ENCODE data around the gene ADRA2A.

Gene ADRA2A

DNA sequence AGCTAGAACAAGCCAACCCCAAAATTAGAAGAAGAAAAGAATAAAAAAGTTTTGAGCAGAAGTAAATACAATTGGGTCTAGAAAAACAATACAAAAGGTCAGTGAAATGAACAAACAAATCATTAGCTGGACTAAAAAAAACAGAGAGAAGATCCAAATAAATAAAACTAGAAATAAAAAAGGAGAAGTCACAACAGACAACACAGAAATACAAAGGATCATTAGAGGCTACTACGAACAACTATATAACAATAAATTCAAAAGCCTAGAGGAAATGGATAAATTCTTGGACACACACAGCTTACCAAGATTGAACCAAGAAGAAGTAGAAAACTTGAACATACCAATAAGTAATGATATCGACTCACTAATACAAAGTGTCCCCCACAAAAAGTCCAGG is 13.4 kb upstream of the ADRA2A start:
- DNase-seq (ENCODE audit: low read depth, low spot score) = no peak
- Histone ChIP-seq H3K4me3 (ENCODE audit: insufficient read length, low read depth) (no peak overlapping the region), H3K4me1 (ENCODE audit: insufficient read depth, insufficient read length) (no peaks in the 10 kb centered on the region), H3K36me3 (ENCODE audit: insufficient read depth, insufficient read length, low read length) (no peaks in the 10 kb centered on the region), H3K9ac (ENCODE audit: insufficient read length, low read depth) (no peak overlapping the region), H3K27me3 (ENCODE audit: insufficient read depth, insufficient read length) (no peaks in the 10 kb centered on the region), H3K9me3 (ENCODE audit: insufficient read depth, low read length) (no peaks in the 10 kb centered on the region)
- TF ChIP-seq ZNF274 (IDR thresholded peaks at IDR 0.05; ENCODE audit: low read depth, low read length) = no peak

DNA sequence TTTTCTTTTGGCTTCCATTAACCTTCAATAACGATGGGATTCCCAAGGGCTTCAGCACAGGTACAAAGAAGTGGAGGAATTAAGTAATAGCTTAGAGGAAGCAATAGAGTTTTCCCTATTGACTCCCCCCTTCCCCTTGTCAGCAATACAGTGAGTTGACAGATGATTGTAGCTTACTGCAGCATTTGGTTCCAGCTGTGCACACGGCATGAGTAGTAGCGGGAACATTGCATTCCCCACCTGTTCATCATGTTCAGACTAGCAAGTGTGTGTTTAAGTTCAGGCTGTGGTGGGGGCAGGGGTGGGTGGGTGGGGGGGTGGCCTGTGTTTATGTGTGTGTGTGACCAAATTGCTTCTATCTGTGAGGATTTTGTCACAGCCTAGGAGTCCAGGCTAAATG is 4.6 kb upstream of the ADRA2A start:
- H3K4me1 ChIP-seq (ENCODE audit: insufficient read depth, insufficient read length) = no peaks in the 10 kb centered on the region
- H3K9ac ChIP-seq (ENCODE audit: insufficient read length, low read depth) = no peak overlapping the region
- no peak for DNase-seq (ENCODE audit: low read depth, low spot score)
- no peaks in the 10 kb centered on the region for H3K9me3 ChIP-seq (ENCODE audit: insufficient read depth, low read length)
- no peak overlapping the region for H3K4me3 ChIP-seq (ENCODE audit: insufficient read length, low read depth)
- no peak for TF ChIP-seq SUZ12 (IDR thresholded peaks at IDR 0.05; ENCODE audit: extremely low read depth, insufficient read depth, insufficient read length)
- TF ChIP-seq YY1 (IDR thresholded peaks at IDR 0.05; ENCODE audit: insufficient read depth, insufficient read length) = no peak
- TF ChIP-seq ZNF274 (IDR thresholded peaks at IDR 0.05; ENCODE audit: low read depth, low read length) = no peak
- no peaks in the 10 kb centered on the region for H3K36me3 ChIP-seq (ENCODE audit: insufficient read depth, insufficient read length, low read length)
- H3K27me3 ChIP-seq (ENCODE audit: insufficient read depth, insufficient read length) = peaks cover 5% of the 10 kb centered on the region

DNA sequence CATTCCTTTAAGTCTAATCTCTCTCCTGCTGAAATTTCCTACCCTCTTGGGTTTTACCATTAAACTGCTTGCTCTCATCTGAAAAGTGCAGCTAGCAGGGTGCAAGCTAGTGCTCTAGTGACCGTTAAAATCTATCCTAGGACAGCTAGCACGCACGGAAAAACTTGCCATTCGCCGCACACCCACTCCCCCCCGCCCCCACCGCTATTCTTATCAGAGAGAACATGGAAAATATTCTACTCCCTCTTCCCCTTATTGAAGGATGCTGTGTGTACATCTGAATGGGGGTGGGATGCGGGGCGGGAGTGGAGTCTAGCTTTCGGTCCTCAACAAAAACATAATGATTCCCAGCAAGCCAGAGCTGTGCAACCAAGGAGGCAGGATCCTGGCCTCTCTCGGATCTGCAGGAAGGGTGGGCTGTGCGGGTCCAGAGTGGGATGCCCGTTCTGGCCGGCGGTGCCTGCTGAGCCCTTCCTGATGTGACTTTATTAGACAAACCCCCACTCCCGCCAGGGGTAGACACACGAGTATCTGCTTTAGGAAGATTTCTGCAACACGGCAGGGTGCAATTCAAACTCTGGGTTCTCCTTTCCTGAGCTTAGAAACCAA is 1.1 kb upstream of the ADRA2A start:
- Histone ChIP-seq H3K9ac (ENCODE audit: insufficient read length, low read depth) (no peak overlapping the region), H3K4me1 (ENCODE audit: insufficient read depth, insufficient read length) (peaks cover 2% of the 10 kb centered on the region), H3K27me3 (ENCODE audit: insufficient read depth, insufficient read length) (peaks cover 15% of the 10 kb centered on the region), H3K4me3 (ENCODE audit: insufficient read length, low read depth) (no peak overlapping the region), H3K36me3 (ENCODE audit: insufficient read depth, insufficient read length, low read length) (no peaks in the 10 kb centered on the region), H3K9me3 (ENCODE audit: insufficient read depth, low read length) (peaks cover 5% of the 10 kb centered on the region; the same call in 1 of the 2 replicates)
- no peak for DNase-seq (ENCODE audit: low read depth, low spot score)
- TF ChIP-seq ZNF274 (IDR thresholded peaks at IDR 0.05; ENCODE audit: low read depth, low read length) (no peak), YY1 (IDR thresholded peaks at IDR 0.05; ENCODE audit: insufficient read depth, insufficient read length) (no peak), SUZ12 (IDR thresholded peaks at IDR 0.05; ENCODE audit: extremely low read depth, insufficient read depth, insufficient read length) (no peak)

DNA sequence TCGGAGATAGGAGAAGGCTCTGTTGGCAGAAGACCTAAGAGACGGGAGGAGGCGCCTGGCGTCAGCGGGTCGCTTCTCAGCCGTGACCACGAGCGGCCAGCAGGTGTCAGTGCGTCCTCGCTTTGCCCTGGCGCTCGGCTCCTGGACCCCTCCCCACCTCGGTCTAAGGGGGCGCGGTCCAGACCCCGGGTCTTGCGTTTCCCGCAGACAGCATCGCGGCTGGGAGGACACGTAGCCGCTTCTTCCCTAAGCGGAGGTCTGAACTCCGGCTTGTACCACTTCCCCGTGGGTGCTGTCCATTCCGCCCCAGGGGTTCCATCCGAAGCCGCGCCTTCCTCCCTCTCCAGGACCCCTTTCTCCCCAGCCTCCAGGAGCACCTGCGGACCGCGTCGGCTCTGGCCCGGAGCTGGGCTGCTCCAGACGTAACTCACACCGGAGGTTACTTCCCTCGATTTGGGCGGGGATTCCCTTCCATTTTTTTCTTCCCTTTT is 593 bp upstream of the ADRA2A start:
- peak overlapping the region; percentile 74 for H3K4me3 ChIP-seq (ENCODE audit: insufficient read length, low read depth)
- peak; percentile 76 for DNase-seq (ENCODE audit: low read depth, low spot score)
- TF ChIP-seq YY1 (IDR thresholded peaks at IDR 0.05; ENCODE audit: insufficient read depth, insufficient read length) = no peak
- no peak for TF ChIP-seq SUZ12 (IDR thresholded peaks at IDR 0.05; ENCODE audit: extremely low read depth, insufficient read depth, insufficient read length)
- TF ChIP-seq ZNF274 (IDR thresholded peaks at IDR 0.05; ENCODE audit: low read depth, low read length) = no peak
- peaks cover 5% of the 10 kb centered on the region; the same call in 1 of the 2 replicates for H3K9me3 ChIP-seq (ENCODE audit: insufficient read depth, low read length)
- peak overlapping the region; percentile 56 for H3K9ac ChIP-seq (ENCODE audit: insufficient read length, low read depth)
- H3K27me3 ChIP-seq (ENCODE audit: insufficient read depth, insufficient read length) = peaks cover 15% of the 10 kb centered on the region
- peaks cover 2% of the 10 kb centered on the region for H3K4me1 ChIP-seq (ENCODE audit: insufficient read depth, insufficient read length)
- H3K36me3 ChIP-seq (ENCODE audit: insufficient read depth, insufficient read length, low read length) = no peaks in the 10 kb centered on the region

DNA sequence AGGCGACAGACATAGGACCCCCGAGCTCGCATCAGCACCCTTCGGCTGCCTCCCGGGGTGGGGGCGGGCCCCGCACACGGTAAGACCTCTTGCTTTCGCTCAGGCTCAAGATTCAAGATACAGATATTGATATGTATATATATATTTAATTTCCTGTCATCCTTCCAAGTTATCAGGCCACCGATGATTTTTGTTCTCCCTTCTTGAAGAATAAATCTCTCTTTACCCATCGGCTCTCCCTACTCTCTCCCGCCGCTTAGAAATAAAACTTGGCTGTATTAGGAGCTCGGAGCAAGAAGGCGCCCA is 603 bp downstream of the ADRA2A start:
- DNase-seq (ENCODE audit: low read depth, low spot score) = no peak
- Histone ChIP-seq H3K9ac (ENCODE audit: insufficient read length, low read depth) (peak overlapping the region; percentile 77), H3K4me3 (ENCODE audit: insufficient read length, low read depth) (peak overlapping the region; percentile 63), H3K36me3 (ENCODE audit: insufficient read depth, insufficient read length, low read length) (no peaks in the 10 kb centered on the region), H3K27me3 (ENCODE audit: insufficient read depth, insufficient read length) (peaks cover 15% of the 10 kb centered on the region), H3K9me3 (ENCODE audit: insufficient read depth, low read length) (peaks cover 5% of the 10 kb centered on the region; the same call in 1 of the 2 replicates), H3K4me1 (ENCODE audit: insufficient read depth, insufficient read length) (peaks cover 3% of the 10 kb centered on the region)
- no peak for TF ChIP-seq ZNF274 (IDR thresholded peaks at IDR 0.05; ENCODE audit: low read depth, low read length)
- no peak for TF ChIP-seq SUZ12 (IDR thresholded peaks at IDR 0.05; ENCODE audit: extremely low read depth, insufficient read depth, insufficient read length)
- TF ChIP-seq YY1 (IDR thresholded peaks at IDR 0.05; ENCODE audit: insufficient read depth, insufficient read length) = no peak

DNA sequence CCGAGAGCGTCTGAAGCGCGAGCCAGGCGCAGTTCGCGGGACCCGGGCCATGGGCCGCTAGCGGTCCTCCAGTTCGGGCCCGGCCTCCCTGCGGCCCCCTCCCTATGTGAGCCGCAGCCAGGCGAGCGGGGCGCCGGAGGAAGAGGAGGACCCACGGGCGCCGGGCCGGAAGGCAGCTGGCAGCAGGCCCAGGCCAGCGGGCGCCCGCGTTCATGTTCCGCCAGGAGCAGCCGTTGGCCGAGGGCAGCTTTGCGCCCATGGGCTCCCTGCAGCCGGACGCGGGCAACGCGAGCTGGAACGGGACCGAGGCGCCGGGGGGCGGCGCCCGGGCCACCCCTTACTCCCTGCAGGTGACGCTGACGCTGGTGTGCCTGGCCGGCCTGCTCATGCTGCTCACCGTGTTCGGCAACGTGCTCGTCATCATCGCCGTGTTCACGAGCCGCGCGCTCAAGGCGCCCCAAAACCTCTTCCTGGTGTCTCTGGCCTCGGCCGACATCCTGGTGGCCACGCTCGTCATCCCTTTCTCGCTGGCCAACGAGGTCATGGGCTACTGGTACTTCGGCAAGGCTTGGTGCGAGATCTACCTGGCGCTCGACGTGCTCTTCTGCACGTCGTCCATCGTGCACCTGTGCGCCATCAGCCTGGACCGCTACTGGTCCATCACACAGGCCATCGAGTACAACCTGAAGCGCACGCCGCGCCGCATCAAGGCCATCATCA is 1.1 kb downstream of the ADRA2A start:
- TF ChIP-seq YY1 (IDR thresholded peaks at IDR 0.05; ENCODE audit: insufficient read depth, insufficient read length) = no peak
- no peak for TF ChIP-seq SUZ12 (IDR thresholded peaks at IDR 0.05; ENCODE audit: extremely low read depth, insufficient read depth, insufficient read length)
- TF ChIP-seq ZNF274 (IDR thresholded peaks at IDR 0.05; ENCODE audit: low read depth, low read length) = no peak
- Histone ChIP-seq H3K36me3 (ENCODE audit: insufficient read depth, insufficient read length, low read length) (no peaks in the 10 kb centered on the region), H3K4me3 (ENCODE audit: insufficient read length, low read depth) (peak overlapping the region; percentile 63), H3K9ac (ENCODE audit: insufficient read length, low read depth) (peak overlapping the region; percentile 77), H3K9me3 (ENCODE audit: insufficient read depth, low read length) (peaks cover 5% of the 10 kb centered on the region; the same call in 1 of the 2 replicates), H3K27me3 (ENCODE audit: insufficient read depth, insufficient read length) (peaks cover 15% of the 10 kb centered on the region), H3K4me1 (ENCODE audit: insufficient read depth, insufficient read length) (peaks cover 6% of the 10 kb centered on the region)
- DNase-seq (ENCODE audit: low read depth, low spot score) = no peak

DNA sequence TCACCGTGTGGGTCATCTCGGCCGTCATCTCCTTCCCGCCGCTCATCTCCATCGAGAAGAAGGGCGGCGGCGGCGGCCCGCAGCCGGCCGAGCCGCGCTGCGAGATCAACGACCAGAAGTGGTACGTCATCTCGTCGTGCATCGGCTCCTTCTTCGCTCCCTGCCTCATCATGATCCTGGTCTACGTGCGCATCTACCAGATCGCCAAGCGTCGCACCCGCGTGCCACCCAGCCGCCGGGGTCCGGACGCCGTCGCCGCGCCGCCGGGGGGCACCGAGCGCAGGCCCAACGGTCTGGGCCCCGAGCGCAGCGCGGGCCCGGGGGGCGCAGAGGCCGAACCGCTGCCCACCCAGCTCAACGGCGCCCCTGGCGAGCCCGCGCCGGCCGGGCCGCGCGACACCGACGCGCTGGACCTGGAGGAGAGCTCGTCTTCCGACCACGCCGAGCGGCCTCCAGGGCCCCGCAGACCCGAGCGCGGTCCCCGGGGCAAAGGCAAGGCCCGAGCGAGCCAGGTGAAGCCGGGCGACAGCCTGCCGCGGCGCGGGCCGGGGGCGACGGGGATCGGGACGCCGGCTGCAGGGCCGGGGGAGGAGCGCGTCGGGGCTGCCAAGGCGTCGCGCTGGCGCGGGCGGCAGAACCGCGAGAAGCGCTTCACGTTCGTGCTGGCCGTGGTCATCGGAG is 1.8 kb downstream of the ADRA2A start:
- H3K9me3 ChIP-seq (ENCODE audit: insufficient read depth, low read length) = peaks cover 5% of the 10 kb centered on the region; the same call in 1 of the 2 replicates
- TF ChIP-seq SUZ12 (IDR thresholded peaks at IDR 0.05; ENCODE audit: extremely low read depth, insufficient read depth, insufficient read length) (no peak), ZNF274 (IDR thresholded peaks at IDR 0.05; ENCODE audit: low read depth, low read length) (no peak), YY1 (IDR thresholded peaks at IDR 0.05; ENCODE audit: insufficient read depth, insufficient read length) (no peak)
- no peak for DNase-seq (ENCODE audit: low read depth, low spot score)
- H3K27me3 ChIP-seq (ENCODE audit: insufficient read depth, insufficient read length) = peaks cover 15% of the 10 kb centered on the region
- H3K36me3 ChIP-seq (ENCODE audit: insufficient read depth, insufficient read length, low read length) = no peaks in the 10 kb centered on the region
- peaks cover 6% of the 10 kb centered on the region for H3K4me1 ChIP-seq (ENCODE audit: insufficient read depth, insufficient read length)
- H3K9ac ChIP-seq (ENCODE audit: insufficient read length, low read depth) = no peak overlapping the region
- H3K4me3 ChIP-seq (ENCODE audit: insufficient read length, low read depth) = no peak overlapping the region

Data from NT2/D1 (cell line).